SH-SY5Y (cell line): Measurements from ENCODE around the gene CCDC9B.

Source experiments
- GATA2 ChIP-seq: IDR thresholded peaks from 2 replicates; pipeline ENCODE4 v1.6.1; 2011; ENCODE audit warnings: mild to moderate bottlenecking, low read depth, low read length
- GATA3 ChIP-seq: IDR thresholded peaks from 2 replicates; pipeline ENCODE4 v1.6.1; 2011; ENCODE audit warnings: low read depth, mild to moderate bottlenecking, low read length, moderate library complexity

GRCh38 chr15:40322531-40323238, 18.1 kb downstream of the CCDC9B start:
- TF ChIP-seq GATA2 (no peak), GATA3 (no peak)
